Measurements from ENCODE around the gene PCSK4.

GRCh38 chr19:1456121-1456900 lies 33.8 kb downstream of the PCSK4 start:
- TF ChIP-seq CTCF (conservative IDR thresholded peaks at IDR 0.05) (no peak), ZFX (IDR thresholded peaks at IDR 0.05) (no peak)

Measured in C4-2B (cell line).